Hematopoietic multipotent progenitor cell treated with erythropoietin and hydrocortisone succinate and interleukin-3 and kit ligand, for 17 days (in vitro differentiated cells): ENCODE data around the gene ANAPC1.
"Not testable (repeated sequence)": the region's sequence is repeated elsewhere in the genome, so short reads cannot be mapped to it uniquely, and the experiment has no call there.

Experiments used
- DNase-seq: peaks from one replicate; pipeline ENCODE4 v3.0.0-alpha.2; 2015; ENCODE audit warnings: low spot score

The ANAPC1 gene, protein sequence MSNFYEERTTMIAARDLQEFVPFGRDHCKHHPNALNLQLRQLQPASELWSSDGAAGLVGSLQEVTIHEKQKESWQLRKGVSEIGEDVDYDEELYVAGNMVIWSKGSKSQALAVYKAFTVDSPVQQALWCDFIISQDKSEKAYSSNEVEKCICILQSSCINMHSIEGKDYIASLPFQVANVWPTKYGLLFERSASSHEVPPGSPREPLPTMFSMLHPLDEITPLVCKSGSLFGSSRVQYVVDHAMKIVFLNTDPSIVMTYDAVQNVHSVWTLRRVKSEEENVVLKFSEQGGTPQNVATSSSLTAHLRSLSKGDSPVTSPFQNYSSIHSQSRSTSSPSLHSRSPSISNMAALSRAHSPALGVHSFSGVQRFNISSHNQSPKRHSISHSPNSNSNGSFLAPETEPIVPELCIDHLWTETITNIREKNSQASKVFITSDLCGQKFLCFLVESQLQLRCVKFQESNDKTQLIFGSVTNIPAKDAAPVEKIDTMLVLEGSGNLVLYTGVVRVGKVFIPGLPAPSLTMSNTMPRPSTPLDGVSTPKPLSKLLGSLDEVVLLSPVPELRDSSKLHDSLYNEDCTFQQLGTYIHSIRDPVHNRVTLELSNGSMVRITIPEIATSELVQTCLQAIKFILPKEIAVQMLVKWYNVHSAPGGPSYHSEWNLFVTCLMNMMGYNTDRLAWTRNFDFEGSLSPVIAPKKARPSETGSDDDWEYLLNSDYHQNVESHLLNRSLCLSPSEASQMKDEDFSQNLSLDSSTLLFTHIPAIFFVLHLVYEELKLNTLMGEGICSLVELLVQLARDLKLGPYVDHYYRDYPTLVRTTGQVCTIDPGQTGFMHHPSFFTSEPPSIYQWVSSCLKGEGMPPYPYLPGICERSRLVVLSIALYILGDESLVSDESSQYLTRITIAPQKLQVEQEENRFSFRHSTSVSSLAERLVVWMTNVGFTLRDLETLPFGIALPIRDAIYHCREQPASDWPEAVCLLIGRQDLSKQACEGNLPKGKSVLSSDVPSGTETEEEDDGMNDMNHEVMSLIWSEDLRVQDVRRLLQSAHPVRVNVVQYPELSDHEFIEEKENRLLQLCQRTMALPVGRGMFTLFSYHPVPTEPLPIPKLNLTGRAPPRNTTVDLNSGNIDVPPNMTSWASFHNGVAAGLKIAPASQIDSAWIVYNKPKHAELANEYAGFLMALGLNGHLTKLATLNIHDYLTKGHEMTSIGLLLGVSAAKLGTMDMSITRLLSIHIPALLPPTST (N-terminal part only)

DNA sequence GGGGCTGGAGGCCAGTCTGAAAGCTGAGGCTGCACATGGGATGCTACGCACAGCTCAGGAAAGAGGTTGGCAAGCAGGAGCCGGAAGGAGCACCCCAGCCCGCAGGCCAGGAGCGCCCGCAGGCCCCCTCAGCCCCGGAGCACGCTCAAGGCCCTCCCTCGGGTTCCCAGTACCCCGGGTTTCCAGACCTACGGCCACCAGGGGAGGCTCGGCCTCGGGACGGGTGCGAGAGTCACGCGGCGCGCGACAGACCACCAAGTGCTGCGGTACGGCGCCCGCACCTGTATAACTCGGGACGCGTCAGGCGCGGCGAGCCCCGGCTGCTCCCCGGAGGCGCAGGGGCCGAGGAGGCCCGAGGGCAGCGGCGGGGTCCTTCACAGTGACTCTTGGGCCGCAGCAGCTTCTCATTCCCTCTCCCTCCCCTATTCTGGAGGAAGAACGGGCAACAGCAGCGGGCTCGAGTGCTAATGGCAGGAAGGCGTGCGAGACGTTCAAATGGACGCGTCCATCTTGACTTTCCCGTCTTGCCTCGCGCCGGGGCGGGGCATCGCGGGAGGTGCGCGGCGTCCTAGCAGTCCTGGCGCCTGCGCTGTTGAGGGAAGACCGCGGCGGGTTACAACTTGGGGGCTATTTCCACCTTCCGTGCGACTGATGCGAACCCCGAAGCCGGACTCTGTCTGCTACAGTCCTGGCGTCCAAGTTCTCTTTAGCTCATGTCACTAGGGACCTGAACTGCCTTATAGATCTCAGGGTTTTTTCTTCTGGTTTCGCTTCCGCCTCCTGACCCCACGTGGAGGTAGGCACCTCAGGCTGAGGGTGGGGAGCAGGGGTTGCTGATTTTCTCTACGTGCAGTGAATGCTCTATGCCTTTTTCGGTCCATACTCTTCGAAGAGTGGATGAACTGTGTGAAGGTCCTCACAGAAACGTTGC lies at the start of gene ANAPC1:
Gene ANAPC1 (minus strand): TSS at position 533 of the 931 bp plus-strand sequence. CDS start 3,368 bp downstream, outside the sequence.
- DNase-seq = peak; percentile 73

DNA sequence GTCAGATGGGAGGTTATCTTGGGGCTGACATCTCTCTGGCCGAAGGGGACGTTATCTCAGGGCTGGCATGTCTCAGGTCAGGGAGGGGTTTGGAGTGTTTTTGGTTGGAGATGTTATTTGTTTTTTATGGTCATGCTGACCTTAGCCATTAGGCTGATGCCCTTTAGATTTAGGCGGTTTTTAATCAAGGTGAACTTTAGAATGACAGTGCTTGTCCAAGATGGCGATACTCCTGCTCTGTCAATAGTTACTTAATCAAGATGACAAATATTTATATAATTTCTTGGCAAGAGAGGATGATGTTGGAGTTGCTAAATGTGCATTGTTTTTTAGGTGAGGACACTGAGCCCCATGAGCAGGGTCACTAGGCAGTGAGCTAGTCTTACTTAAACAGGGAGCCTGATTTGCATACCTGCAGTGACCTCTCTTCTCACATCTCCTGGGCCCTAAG lies 48.9 kb upstream of the ANAPC1 start:
- no peak for DNase-seq

DNA sequence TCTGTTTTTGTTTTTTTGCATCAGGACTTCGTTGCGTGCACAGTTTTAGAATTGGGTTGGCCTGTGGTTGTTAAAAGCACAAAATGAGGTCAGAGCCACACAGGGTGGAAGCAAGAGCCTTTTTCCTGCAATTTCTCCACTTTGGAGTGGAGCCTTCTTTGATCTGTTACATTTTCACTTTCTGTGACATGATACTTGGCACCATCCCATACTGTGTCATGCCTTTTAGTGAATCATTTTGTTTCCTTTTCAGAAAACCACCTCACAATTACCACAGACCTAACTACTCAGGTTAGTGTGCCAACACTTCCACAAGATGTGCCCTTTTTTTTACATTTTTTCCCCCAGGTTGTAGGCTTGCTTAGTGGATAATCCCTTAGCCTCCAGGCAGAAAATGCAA lies 46.9 kb upstream of the ANAPC1 start:
- no peak for DNase-seq

DNA sequence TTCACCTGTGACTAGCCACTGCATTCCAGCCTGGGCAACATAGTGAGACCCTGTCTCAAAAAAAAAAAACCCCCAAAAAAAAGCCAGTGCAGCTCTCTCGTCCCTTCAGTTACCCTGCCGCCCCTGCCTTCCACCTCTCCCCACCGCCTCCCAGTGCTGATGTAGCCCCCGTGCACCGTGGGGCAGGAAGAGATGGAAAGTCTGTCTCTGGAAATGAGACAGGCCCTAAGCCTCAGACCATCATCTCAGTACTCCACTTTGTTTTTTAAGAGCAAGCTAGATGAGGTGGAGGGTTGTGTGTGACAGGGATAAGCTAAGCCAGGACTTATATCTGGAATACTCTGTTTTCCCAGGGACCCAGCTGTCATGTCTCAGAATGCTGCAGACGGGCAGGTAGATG lies 46.4 kb upstream of the ANAPC1 start:
- DNase-seq = no peak

DNA sequence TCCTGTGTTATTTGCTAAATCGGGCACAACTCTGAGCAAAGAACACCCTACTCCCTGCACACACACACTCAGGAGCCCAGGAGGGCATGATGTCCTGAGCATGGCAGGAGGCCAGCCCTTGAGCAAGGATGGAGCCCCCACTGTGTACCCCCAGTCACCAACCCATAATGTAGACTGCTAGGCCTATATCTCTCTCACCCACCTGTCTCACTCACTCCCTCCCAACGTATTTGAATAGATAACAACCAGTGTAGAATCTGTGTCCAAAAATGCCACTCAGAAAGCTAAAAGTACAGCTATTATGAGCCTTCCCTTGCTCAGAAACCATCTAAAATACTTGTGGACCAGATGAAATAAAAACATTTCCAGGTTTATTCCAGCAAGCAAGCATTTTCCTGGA lies 43.7 kb upstream of the ANAPC1 start:
- peak; percentile 38 for DNase-seq

DNA sequence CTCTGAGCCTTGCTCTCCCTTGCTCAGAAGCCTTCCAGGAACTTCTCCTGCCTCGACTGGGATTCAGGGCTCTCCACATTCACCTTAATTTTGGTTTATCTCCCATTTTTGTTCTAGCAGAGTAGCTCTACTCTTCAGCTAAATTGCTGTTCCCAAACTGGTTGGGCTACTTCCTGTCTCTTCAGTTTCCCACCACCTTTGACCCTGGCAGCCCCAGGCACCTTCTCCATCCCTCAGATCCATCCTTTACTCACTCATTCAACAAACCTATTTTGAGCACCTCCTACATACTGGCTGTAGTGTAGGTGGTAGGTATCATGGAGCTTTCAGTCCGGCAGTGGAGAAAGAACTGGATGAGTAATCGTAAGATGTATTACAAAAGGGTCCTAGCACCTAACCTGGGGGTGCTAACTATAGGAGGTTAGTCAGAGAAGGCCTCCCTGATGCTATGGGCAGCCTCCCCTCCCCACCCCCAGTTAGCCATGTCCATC lies 40.7 kb upstream of the ANAPC1 start:
- no peak for DNase-seq

DNA sequence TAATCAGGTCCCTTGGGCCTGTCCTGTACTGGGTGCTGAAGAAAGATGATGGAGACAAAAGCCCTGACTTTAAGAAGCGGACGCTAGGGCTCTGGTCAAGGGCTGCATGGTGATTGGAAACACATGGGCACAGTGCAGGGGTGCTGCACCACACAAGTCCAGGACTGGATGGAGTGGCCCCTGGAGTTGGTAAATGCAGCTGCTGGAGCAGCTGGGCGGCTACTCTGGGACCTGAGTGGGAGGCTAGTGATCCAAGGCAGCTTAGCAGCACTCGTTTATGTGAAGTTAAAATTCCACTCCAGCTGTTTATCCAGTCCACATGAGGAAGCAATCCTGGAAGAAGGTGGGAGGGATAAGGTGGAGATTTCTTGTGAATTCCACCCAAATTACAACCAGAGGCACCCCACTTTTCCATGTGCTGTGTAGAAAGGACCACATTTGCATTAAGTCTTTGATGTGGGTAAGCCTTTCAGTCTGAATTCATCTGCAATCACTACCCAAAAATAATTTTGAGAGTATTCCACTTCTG lies 39.3 kb upstream of the ANAPC1 start:
- DNase-seq = no peak

DNA sequence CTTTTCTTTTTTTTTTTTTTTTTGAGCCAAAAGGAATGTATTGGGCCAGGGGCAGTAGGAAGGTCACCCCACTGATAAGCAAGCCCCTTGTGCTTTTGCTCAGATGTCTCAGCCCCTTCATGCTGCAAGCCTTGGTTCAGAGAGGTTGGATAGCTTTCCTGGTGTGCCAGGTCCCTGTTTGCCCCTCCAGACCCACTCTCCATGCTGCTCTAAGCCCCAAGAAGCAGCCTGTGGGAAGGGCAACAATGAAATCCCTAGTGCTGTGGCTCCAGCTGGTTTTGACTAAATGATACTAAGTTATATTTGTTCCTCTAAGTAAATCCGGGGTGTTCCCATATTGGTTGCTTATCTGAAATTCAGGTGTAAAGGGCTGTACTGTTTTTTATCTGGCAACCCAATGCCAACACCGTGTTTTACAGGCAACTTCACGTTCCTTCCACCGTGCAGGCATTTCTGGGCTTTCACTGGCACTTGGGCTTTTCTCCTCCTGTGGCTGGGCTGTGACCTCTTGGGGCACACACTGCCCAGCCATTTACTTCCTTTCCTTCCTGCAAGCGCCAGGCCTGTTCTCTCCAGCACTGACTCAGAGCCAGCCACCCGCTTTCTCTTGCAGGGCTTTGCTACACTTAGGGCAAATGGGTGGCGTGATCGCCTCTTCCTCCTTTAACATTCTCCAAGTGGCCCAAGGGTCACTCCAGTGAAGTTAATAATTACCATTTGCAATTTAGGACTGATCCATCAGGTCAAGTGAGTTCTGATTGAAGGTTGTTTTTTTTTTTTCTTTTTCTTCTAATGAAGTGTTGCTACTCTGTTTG lies 36.0 kb upstream of the ANAPC1 start:
- DNase-seq = no peak

DNA sequence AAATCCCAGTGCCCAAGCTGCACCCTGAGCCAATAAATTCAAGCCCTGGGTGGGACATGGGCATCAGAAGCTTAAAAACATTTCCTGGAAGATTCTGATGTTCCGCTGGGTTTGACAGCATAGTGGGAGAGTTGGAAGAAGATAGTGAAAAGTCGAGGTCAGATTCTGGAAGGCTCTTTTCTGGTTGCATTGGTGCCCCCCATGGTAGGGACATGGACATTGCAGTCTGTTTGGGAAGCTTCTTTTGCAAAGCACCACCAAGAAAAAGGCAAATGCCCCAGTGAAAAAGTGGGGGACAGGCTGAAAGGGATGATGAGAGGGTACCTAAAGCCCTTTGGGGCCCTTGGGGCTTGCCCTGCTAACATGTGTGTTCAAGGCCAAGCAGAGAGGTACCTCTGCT lies 35.4 kb upstream of the ANAPC1 start:
- no peak for DNase-seq

DNA sequence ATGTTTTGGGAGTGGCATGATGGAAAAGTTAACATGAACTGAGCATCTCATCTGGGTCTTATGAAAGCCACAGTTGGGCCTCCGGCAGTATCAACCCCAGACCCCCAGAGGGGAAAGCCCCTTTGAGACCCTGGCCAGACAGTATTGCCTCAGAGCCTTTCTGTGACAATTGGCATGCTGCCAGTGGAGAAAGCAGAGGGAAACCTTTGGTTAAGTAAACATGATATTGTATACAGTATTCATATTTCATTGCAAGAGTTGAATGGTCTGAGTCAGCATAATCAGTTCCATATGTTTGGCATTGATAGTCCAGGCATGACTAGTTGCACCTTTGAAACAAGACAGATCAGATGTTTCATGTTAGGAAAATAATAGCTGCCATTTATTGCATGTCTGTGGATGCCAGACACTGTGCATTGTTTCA lies 34.4 kb upstream of the ANAPC1 start:
- DNase-seq = peak; percentile 54

DNA sequence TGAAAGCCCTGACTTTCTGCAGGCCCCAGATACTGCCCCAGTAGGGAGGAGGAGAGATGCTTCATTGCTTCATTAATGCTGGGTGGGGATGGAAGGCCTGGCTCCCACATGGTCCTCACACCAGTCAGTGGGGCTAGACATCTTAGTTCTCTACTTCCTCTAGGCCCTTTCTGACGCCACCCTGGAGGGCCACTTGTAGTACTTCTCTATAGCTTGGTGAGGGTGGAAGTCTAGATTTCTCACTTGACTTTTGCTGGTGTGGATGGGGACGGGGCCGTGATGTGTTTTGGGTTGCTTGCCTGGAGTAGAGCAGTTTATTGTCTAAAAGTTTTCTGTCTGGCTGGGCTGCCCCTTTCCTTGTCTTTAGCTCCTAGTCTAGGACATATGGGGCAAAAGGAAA lies 33.1 kb upstream of the ANAPC1 start:
- no peak for DNase-seq

DNA sequence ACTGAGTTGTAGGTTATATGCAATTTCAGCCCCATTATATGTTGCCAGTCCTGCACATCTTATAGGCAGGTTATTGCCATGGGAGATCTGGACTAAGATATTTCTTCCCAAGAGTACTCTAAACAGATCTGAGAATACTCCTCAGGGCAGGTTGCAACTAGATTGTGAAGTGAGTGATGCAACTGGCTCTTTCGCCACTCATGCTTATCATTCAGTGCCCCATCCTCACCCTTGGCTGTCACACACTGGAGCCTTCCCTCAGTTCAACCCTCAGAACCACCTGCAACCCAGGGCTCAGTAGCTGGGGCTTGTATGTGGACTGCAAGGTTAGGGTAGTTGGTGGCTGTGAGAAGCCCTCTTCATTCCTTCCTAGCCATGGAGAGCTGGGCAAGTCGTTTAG lies 28.6 kb upstream of the ANAPC1 start:
- no peak for DNase-seq

DNA sequence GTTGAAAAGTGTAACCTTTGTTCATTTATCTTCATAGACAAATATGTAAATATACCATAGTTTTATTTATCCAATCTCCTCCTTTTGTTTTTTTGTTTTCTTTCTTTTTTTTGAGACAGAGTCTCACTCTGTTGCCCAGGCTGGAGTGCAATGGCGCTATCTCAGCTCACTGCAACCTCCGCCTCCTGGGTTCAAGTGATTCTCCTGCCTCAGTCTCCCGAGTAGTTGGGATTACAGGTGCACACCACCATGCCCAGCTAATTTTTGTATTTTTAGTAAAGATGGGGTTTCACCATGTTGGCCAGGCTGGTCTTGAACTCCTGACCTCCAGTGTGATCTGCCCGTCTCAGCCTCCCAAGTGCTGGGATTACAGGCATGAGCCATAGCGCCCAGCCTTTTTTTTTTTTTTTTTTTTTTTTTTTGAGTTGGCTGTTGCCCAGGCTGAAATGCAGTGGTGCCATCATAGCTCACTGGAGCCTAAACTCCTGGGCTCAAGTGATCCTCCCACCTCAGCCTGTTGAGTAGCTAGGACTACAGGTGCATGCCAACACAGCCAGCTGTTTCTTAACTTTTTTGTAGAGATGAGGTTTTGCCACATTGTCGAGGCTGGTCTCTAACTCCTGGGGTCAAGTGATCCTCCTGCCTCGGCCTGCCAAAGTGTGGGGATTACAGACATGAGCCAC lies 27.4 kb upstream of the ANAPC1 start:
- DNase-seq = not testable (repeated sequence)

DNA sequence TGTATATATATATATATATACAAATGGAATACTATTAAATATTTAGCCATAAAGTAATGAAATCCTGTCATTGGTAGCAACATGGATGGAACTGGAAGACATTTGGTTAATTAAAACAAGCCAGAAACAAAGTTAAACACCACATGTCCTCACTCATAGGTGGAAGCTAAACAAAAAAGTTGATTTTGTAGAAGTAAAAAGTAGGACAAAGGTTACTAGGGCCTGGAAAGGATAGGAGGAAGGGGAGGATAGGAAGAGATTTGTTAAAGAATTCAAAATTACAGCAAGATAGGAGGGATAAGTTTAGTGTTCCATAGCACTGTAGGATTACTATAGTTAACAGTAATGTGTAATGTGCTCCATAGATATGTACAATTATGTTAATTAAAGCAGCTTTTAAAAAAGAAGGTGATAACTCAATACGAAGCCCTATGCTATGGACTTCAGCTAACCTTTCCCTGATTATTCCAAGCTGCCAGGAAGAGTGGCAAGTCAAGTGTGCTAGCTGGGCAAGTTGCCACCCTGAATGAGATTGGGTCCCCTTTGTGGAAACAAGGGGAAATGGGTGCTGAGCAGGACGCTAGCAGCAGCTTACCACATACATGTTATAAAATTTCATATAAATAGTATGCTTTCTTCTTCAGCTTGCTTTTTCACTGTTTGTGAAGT lies 26.8 kb upstream of the ANAPC1 start:
- DNase-seq = no peak

DNA sequence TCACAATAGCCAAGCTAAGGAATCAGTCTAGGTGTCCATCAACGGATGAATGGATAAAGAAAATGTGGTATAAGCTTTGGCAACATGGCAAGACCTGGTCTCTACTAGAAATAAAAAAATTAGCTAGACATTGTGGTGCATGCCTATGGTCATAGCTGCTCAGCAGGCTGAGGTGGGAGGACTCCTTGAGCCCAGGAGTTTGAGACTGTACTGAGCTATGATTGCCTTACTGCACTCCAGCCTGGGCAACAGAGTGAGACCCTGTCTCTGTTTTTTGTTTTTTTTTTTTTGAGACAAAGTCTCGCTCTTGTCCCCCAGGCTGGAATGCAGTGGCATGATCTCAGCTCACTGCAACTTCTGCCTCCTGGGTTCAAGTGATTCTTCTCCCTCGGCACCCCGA lies 26.0 kb upstream of the ANAPC1 start:
- not testable (repeated sequence) for DNase-seq

DNA sequence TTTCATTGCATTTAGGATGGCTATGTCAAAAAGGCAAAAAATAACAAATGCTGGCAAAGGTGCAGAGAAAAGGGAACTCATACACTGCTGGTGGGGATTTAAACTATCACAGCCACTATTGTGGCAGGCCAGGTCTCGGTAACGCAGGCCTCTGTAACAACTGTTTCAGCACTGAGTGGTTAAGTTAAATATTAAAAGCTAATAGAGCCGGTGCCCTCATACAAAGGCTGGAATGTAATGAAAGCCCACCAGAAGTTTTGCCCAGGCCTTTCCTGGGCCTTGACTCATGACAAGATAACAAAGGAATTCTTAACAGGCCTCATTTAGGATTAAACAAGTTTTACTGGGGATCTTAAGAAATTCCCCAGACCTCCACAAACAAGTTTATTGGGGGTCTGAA lies 25.1 kb upstream of the ANAPC1 start:
- DNase-seq = no peak

DNA sequence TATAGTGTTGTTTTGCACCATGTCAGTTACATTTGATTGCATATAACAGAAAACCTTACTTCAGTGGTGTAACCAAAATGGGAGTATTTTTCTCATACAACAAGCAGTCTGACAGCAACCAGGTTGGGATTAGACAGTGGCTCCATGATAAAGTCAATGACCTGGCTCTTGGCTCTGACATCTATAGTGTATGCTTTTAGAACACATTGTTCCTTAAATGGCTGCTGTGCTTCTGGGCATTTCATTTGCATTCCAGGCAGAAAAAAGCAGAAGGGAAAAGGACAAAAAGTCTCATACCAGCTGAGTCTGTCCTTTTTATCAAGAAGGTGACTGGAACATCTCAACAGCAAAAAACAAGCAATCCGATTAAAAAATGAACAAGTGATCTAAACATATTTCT lies 24.6 kb upstream of the ANAPC1 start:
- DNase-seq = no peak

DNA sequence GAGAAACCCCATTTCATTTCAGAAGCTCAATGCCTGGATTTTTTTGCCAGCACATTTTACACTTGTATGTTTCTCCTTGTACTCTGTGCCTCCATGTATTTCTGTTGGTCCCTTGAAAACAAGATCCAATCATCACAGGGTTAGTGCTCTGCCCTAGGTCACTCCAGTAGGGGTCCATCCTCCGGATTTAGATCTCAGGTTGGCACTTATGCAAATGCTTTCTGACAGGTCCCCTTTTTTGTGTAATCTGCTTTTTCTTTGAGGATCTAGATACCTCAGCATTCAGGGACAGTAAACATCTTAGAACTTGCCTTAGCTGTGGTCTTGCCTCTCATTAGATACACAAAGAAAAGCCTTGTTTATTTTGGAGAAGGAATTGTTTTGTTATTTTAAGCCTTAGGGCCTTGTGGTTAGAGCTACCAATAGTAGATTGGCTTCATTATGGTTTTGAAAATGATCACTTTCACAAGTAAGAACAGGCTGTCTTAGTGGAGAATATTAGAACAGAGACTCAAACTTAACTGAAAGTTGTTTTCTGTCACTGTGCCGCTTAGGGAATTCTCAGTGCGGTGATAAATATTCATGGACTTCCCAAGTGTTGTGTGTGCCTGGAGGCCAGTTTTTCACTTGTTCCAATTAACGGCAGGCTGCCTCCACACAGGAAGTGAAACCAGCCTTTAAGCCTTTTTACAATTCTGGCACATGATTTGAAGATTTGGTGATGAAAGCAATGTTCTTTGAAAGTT lies 22.2 kb upstream of the ANAPC1 start:
- no peak for DNase-seq
